ENCODE measurements around the gene GYPB.
A peak's percentile ranks its signal among the peaks of the same experiment; 100 is the strongest.
"Not testable (repeated sequence)": the region's sequence is repeated elsewhere in the genome, so short reads cannot be mapped to it uniquely, and the experiment has no call there.

GYPB gene

GRCh38 chr4:143990717-143991116 lies 28.5 kb downstream of the GYPB start:
- not testable (repeated sequence) for H3K36me3 ChIP-seq (ENCODE audit: insufficient read depth, insufficient read length, low read length); H3K4me3 ChIP-seq (ENCODE audit: insufficient read length, low read depth); H3K4me1 ChIP-seq (ENCODE audit: insufficient read depth, insufficient read length); H3K27me3 ChIP-seq (ENCODE audit: insufficient read depth, insufficient read length); H3K9me3 ChIP-seq (ENCODE audit: insufficient read depth, low read length); DNase-seq (ENCODE audit: low read depth, low spot score); H3K9ac ChIP-seq (ENCODE audit: insufficient read length, low read depth)

- H3K36me3 ChIP-seq (ENCODE audit: insufficient read depth, insufficient read length, low read length): no peaks in the 10 kb centered on the region
- H3K4me1 ChIP-seq (ENCODE audit: insufficient read depth, insufficient read length): no peaks in the 10 kb centered on the region
- no peak overlapping the region for H3K4me3 ChIP-seq (ENCODE audit: insufficient read length, low read depth)
- no peaks in the 10 kb centered on the region for H3K27me3 ChIP-seq (ENCODE audit: insufficient read depth, insufficient read length)
- no peaks in the 10 kb centered on the region for H3K9me3 ChIP-seq (ENCODE audit: insufficient read depth, low read length)
- DNase-seq (ENCODE audit: low read depth, low spot score): peak; percentile 48
- no peak overlapping the region for H3K9ac ChIP-seq (ENCODE audit: insufficient read length, low read depth)
- no peak for TF ChIP-seq YY1 (IDR thresholded peaks at IDR 0.05; ENCODE audit: insufficient read depth, insufficient read length)
- TF ChIP-seq ZNF274 (IDR thresholded peaks at IDR 0.05; ENCODE audit: low read depth, low read length): no peak
- TF ChIP-seq SUZ12 (IDR thresholded peaks at IDR 0.05; ENCODE audit: extremely low read depth, insufficient read depth, insufficient read length): no peak
These were observed 33.0 kb downstream of the GYPB start for GRCh38 chr4:143986180-143986579.

- DNase-seq (ENCODE audit: low read depth, low spot score); H3K9ac ChIP-seq (ENCODE audit: insufficient read length, low read depth); H3K4me3 ChIP-seq (ENCODE audit: insufficient read length, low read depth); H3K27me3 ChIP-seq (ENCODE audit: insufficient read depth, insufficient read length); H3K4me1 ChIP-seq (ENCODE audit: insufficient read depth, insufficient read length); H3K36me3 ChIP-seq (ENCODE audit: insufficient read depth, insufficient read length, low read length); H3K9me3 ChIP-seq (ENCODE audit: insufficient read depth, low read length): not testable (repeated sequence)
These were observed 38.4 kb downstream of the GYPB start for GRCh38 chr4:143980776-143981175.

- not testable (repeated sequence) for H3K27me3 ChIP-seq (ENCODE audit: insufficient read depth, insufficient read length); H3K4me3 ChIP-seq (ENCODE audit: insufficient read length, low read depth); H3K9me3 ChIP-seq (ENCODE audit: insufficient read depth, low read length); DNase-seq (ENCODE audit: low read depth, low spot score); H3K36me3 ChIP-seq (ENCODE audit: insufficient read depth, insufficient read length, low read length); H3K9ac ChIP-seq (ENCODE audit: insufficient read length, low read depth); H3K4me1 ChIP-seq (ENCODE audit: insufficient read depth, insufficient read length)
These were observed 43.7 kb downstream of the GYPB start for GRCh38 chr4:143975527-143975926.

- H3K27me3 ChIP-seq (ENCODE audit: insufficient read depth, insufficient read length); H3K4me3 ChIP-seq (ENCODE audit: insufficient read length, low read depth); H3K36me3 ChIP-seq (ENCODE audit: insufficient read depth, insufficient read length, low read length); H3K9ac ChIP-seq (ENCODE audit: insufficient read length, low read depth); H3K4me1 ChIP-seq (ENCODE audit: insufficient read depth, insufficient read length); H3K9me3 ChIP-seq (ENCODE audit: insufficient read depth, low read length); DNase-seq (ENCODE audit: low read depth, low spot score): not testable (repeated sequence)
These were observed 45.2 kb downstream of the GYPB start for GRCh38 chr4:143974021-143974420.

GRCh38 chr4:143961075-143961474 lies 58.1 kb downstream of the GYPB start:
- no peaks in the 10 kb centered on the region for H3K9me3 ChIP-seq (ENCODE audit: insufficient read depth, low read length)
- H3K4me1 ChIP-seq (ENCODE audit: insufficient read depth, insufficient read length): no peaks in the 10 kb centered on the region
- TF ChIP-seq ZNF274 (IDR thresholded peaks at IDR 0.05; ENCODE audit: low read depth, low read length) (no peak), YY1 (IDR thresholded peaks at IDR 0.05; ENCODE audit: insufficient read depth, insufficient read length) (no peak), SUZ12 (IDR thresholded peaks at IDR 0.05; ENCODE audit: extremely low read depth, insufficient read depth, insufficient read length) (no peak)
- no peak for DNase-seq (ENCODE audit: low read depth, low spot score)
- no peak overlapping the region for H3K4me3 ChIP-seq (ENCODE audit: insufficient read length, low read depth)
- no peak overlapping the region for H3K9ac ChIP-seq (ENCODE audit: insufficient read length, low read depth)
- H3K27me3 ChIP-seq (ENCODE audit: insufficient read depth, insufficient read length): no peaks in the 10 kb centered on the region
- no peaks in the 10 kb centered on the region for H3K36me3 ChIP-seq (ENCODE audit: insufficient read depth, insufficient read length, low read length)

DNA sequence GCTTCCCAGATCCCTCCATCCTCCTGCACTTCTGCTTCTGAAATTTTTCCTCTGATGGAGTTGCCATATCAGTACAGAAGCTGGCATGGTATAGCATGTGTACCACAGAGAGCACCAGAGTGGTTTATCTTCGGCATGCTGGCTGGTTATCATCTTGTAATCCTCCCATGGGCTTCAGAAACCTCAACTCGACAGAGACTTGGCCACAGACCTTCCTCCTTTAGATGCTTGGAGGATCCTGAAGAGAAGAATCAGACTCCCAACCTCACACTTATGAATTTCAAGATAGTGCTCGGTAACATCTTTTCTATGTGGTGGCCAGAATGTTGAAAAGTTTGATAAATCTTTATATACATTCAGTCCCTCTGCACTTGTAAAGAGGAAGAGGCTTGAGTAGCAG lies 63.9 kb downstream of the GYPB start:
- H3K36me3 ChIP-seq (ENCODE audit: insufficient read depth, insufficient read length, low read length); H3K4me1 ChIP-seq (ENCODE audit: insufficient read depth, insufficient read length); H3K27me3 ChIP-seq (ENCODE audit: insufficient read depth, insufficient read length); H3K9me3 ChIP-seq (ENCODE audit: insufficient read depth, low read length); H3K4me3 ChIP-seq (ENCODE audit: insufficient read length, low read depth); H3K9ac ChIP-seq (ENCODE audit: insufficient read length, low read depth); DNase-seq (ENCODE audit: low read depth, low spot score): not testable (repeated sequence)

DNA sequence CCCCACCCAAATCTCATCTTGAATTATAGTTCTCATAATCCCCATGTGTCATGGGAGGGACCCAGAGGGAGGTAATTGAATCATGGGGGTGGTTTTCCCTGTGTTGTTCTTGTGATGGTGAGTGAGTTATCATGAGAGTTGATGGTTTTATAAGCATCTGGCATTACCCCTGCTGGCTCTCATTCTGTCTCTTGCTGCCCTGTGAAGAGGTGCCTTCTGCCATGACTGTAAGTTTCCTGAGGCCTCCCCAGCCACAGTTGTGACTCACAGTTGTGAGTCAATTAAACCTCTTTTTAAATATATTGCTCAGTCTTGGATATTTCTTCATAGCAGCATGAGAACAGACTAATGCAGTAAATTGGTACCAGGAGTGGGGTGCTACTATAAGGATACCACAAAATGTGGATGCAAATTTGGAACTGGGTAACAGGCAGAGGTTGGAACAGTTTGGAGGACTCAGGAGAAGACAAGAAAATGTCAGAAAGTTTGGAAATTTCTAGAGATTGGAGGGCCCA lies 67.7 kb downstream of the GYPB start:
- H3K9me3 ChIP-seq (ENCODE audit: insufficient read depth, low read length); H3K36me3 ChIP-seq (ENCODE audit: insufficient read depth, insufficient read length, low read length): not testable (repeated sequence)

DNA sequence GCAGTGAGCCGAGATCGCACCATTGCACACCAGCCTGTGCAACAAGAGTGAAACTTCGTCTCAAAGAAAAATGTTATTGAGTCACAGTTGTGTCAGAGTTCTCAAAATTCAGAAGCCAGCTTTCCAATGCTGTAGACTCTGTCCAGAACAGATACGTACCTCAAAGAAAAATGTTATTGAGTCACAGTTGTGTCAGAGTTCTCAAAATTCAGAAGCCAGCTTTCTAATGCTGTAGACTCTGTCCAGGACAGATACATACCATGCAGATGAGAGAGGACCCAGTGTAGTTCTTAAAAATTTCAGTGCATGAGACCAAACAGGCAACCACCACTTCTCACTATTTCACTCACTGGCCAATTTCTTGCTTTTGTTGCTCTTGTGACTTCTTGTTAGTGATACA lies 68.2 kb downstream of the GYPB start:
- H3K27me3 ChIP-seq (ENCODE audit: insufficient read depth, insufficient read length); H3K4me1 ChIP-seq (ENCODE audit: insufficient read depth, insufficient read length); H3K36me3 ChIP-seq (ENCODE audit: insufficient read depth, insufficient read length, low read length); H3K9me3 ChIP-seq (ENCODE audit: insufficient read depth, low read length); H3K9ac ChIP-seq (ENCODE audit: insufficient read length, low read depth); H3K4me3 ChIP-seq (ENCODE audit: insufficient read length, low read depth); DNase-seq (ENCODE audit: low read depth, low spot score): not testable (repeated sequence)

More for the DNA sequence above, 67.7 kb downstream of the GYPB start:
- not testable (repeated sequence) for H3K4me1 ChIP-seq (ENCODE audit: insufficient read depth, insufficient read length); H3K4me3 ChIP-seq (ENCODE audit: insufficient read length, low read depth); H3K9ac ChIP-seq (ENCODE audit: insufficient read length, low read depth); H3K27me3 ChIP-seq (ENCODE audit: insufficient read depth, insufficient read length); DNase-seq (ENCODE audit: low read depth, low spot score)

GRCh38 chr4:143950185-143950584 lies 69.0 kb downstream of the GYPB start:
- not testable (repeated sequence) for H3K4me3 ChIP-seq (ENCODE audit: insufficient read length, low read depth); H3K4me1 ChIP-seq (ENCODE audit: insufficient read depth, insufficient read length); H3K27me3 ChIP-seq (ENCODE audit: insufficient read depth, insufficient read length); DNase-seq (ENCODE audit: low read depth, low spot score); H3K9ac ChIP-seq (ENCODE audit: insufficient read length, low read depth); H3K36me3 ChIP-seq (ENCODE audit: insufficient read depth, insufficient read length, low read length); H3K9me3 ChIP-seq (ENCODE audit: insufficient read depth, low read length)

DNA sequence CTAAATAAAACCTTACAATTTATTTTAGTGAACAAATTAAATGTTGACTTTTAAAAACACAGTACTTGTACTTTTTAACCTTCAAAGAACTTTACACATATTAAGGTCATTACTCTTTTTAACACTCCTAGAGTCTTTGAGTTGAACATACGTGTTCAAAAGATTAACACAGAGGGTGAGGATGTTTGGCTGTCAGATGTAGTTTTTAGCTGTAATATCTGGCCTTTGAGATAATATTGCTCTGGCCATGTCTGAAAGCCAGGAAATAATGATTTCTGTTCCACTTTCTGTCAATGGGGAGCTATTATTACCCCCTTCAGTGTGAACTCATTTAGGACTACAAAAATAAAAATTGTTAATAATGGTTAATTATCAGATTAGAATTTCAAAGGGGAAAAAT lies 71.7 kb downstream of the GYPB start:
- DNase-seq (ENCODE audit: low read depth, low spot score); H3K9me3 ChIP-seq (ENCODE audit: insufficient read depth, low read length): not testable (repeated sequence)

More for the DNA sequence above, 71.7 kb downstream of the GYPB start:
- not testable (repeated sequence) for H3K9ac ChIP-seq (ENCODE audit: insufficient read length, low read depth); H3K36me3 ChIP-seq (ENCODE audit: insufficient read depth, insufficient read length, low read length); H3K4me1 ChIP-seq (ENCODE audit: insufficient read depth, insufficient read length); H3K27me3 ChIP-seq (ENCODE audit: insufficient read depth, insufficient read length); H3K4me3 ChIP-seq (ENCODE audit: insufficient read length, low read depth)
